Loucy (cell line): ENCODE measurements around the gene NUMBL.

Experiments used
- CTCF ChIP-seq: fragments of 200-600 bp; sonication (generic); conservative IDR thresholded peaks from 2 replicates; pipeline ENCODE4 v1.5.1; 2014; ENCODE audit warnings: mild to moderate bottlenecking, antibody characterized with exemption, low read length
- EZH2phosphoT487 ChIP-seq: fragments of 200-600 bp; IDR thresholded peaks from 2 replicates; pipeline ENCODE4 v1.6.1; 2018; ENCODE audit warnings: antibody characterized with exemption, mild to moderate bottlenecking, moderate library complexity, borderline replicate concordance

GRCh38 chr19:40633207-40633606 lies 57.2 kb downstream of the NUMBL start:
- TF ChIP-seq CTCF: no peak
- TF ChIP-seq EZH2phosphoT487: no peak
